HEK293 (cell line): ENCODE results near the gene DBX1.

Experiments
- CTCF ChIA-PET: fragments of 350-600 bp; formaldehyde crosslinking; extraction: SDS; loops from one replicate; lab custom pipeline; 2021; ENCODE audit warnings: antibody characterized with exemption; lab: Yijun Ruan, JAX
- POLR2A ChIA-PET: fragments of 300-600 bp; formaldehyde crosslinking; extraction: SDS; loops from one replicate; lab custom pipeline; 2020; ENCODE audit warnings: antibody characterized with exemption, inconsistent platforms; lab: Yijun Ruan, JAX
- H3K27ac ChIP-seq: fragments of 200-500 bp; sonication (Bioruptor generic); 2 replicates; pipeline ENCODE4 v1.5.1; 2014; ENCODE audit warnings: low read depth, low read length, control low read depth, inconsistent platforms; ENCODE audit errors: extremely low read depth
- H3K36me3 ChIP-seq, 2 experiments: fragments of 200-500 bp in 1 of 2; sonication (Bioruptor generic) in 1 of 2; 1 replicate in 1 of 2; 2 replicates in 1 of 2; pipeline ENCODE4 v1.5.1; 2014 to 2017; ENCODE audit warnings: inconsistent platforms in 2 of 2, low read length in 2 of 2; ENCODE audit not compliant: control insufficient read depth in 2 of 2, insufficient read depth in 1 of 2
- H3K4me1 ChIP-seq: fragments of 200-500 bp; sonication (Bioruptor generic); 2 replicates; pipeline ENCODE4 v1.5.1; 2014; ENCODE audit warnings: mild to moderate bottlenecking, low read length, inconsistent platforms; ENCODE audit not compliant: control insufficient read depth, insufficient read depth
- H3K4me3 ChIP-seq: 2 replicates; pipeline ENCODE4 v1.5.1; 2011; ENCODE audit warnings: low read depth, mild to moderate bottlenecking, control low read depth, low read length, moderate library complexity
- H3K9me3 ChIP-seq: fragments of 200-500 bp; sonication (Bioruptor generic); 2 replicates; pipeline ENCODE4 v1.5.1; 2014; ENCODE audit warnings: low read depth, low read length, inconsistent platforms; ENCODE audit not compliant: control insufficient read depth, insufficient read depth
- AEBP2 ChIP-seq: fragments of 450-650 bp; formaldehyde crosslinking; IDR thresholded peaks from 2 replicates; pipeline ENCODE4 v1.5.1; 2016; ENCODE audit warnings: missing biosample characterization, missing genetic modification characterization, borderline replicate concordance
- ATF2 ChIP-seq: fragments of 450-650 bp; formaldehyde crosslinking; IDR thresholded peaks from 2 replicates; pipeline ENCODE4 v1.5.1; 2016; ENCODE audit warnings: missing biosample characterization, missing genetic modification characterization, low read depth
- BCL11B ChIP-seq: fragments of 450-650 bp; formaldehyde crosslinking; IDR thresholded peaks from 2 replicates; pipeline ENCODE4 v1.5.1; 2016; ENCODE audit warnings: low read depth, missing biosample characterization, missing genetic modification characterization
- KLF16 ChIP-seq: fragments of 450-650 bp; formaldehyde crosslinking; IDR thresholded peaks from 2 replicates; pipeline ENCODE4 v1.5.1; 2017; ENCODE audit warnings: missing biosample characterization, missing genetic modification characterization
- MYNN ChIP-seq: fragments of 450-650 bp; formaldehyde crosslinking; IDR thresholded peaks from 2 replicates; pipeline ENCODE4 v1.5.1; 2016; ENCODE audit warnings: missing biosample characterization, missing genetic modification characterization, borderline replicate concordance
- PRDM1 ChIP-seq: fragments of 450-650 bp; formaldehyde crosslinking; IDR thresholded peaks from 2 replicates; pipeline ENCODE4; 2016; ENCODE audit warnings: missing biosample characterization, missing genetic modification characterization
- ZFP37 ChIP-seq: fragments of 450-650 bp; formaldehyde crosslinking; IDR thresholded peaks from 2 replicates; pipeline ENCODE4 v1.5.1; 2016; ENCODE audit warnings: missing biosample characterization, missing genetic modification characterization
- ZFP69B ChIP-seq: fragments of 450-650 bp; formaldehyde crosslinking; IDR thresholded peaks from 2 replicates; pipeline ENCODE4 v1.5.1; 2016; ENCODE audit warnings: missing biosample characterization, missing genetic modification characterization
- ZNF10 ChIP-seq: fragments of 450-650 bp; formaldehyde crosslinking; IDR thresholded peaks from 2 replicates; pipeline ENCODE4 v1.5.1; 2017; ENCODE audit warnings: missing biosample characterization, missing genetic modification characterization
- ZNF146 ChIP-seq: fragments of 450-650 bp; formaldehyde crosslinking; IDR thresholded peaks from 2 replicates; pipeline ENCODE4 v1.5.1; 2016; ENCODE audit warnings: missing biosample characterization, missing genetic modification characterization
- ZNF394 ChIP-seq: fragments of 450-650 bp; formaldehyde crosslinking; IDR thresholded peaks from 2 replicates; pipeline ENCODE4 v1.5.1; 2016; ENCODE audit warnings: missing biosample characterization, missing genetic modification characterization, mild to moderate bottlenecking, moderate library complexity, borderline replicate concordance
- ZNF48 ChIP-seq: fragments of 450-650 bp; formaldehyde crosslinking; IDR thresholded peaks from 2 replicates; pipeline ENCODE4 v1.5.1; 2016; ENCODE audit warnings: missing biosample characterization, missing genetic modification characterization
- ZNF518A ChIP-seq: fragments of 450-650 bp; formaldehyde crosslinking; conservative IDR thresholded peaks from 2 replicates; pipeline ENCODE4 v1.5.1; 2016; ENCODE audit warnings: low read depth, missing biosample characterization, missing genetic modification characterization
- ZNF560 ChIP-seq: fragments of 450-650 bp; formaldehyde crosslinking; IDR thresholded peaks from 2 replicates; pipeline ENCODE4 v1.5.1; 2017; ENCODE audit warnings: missing biosample characterization, missing genetic modification characterization, borderline replicate concordance
- ZNF658 ChIP-seq: fragments of 450-650 bp; formaldehyde crosslinking; IDR thresholded peaks from 2 replicates; pipeline ENCODE4; 2016; ENCODE audit warnings: missing biosample characterization, missing genetic modification characterization
- ZNF707 ChIP-seq: fragments of 450-650 bp; formaldehyde crosslinking; IDR thresholded peaks from 2 replicates; pipeline ENCODE4 v1.5.1; 2016; ENCODE audit warnings: missing biosample characterization, missing genetic modification characterization
- ZSCAN30 ChIP-seq: fragments of 450-650 bp; IDR thresholded peaks from 2 replicates; pipeline ENCODE4 v1.5.1; 2018; ENCODE audit warnings: missing biosample characterization, mild to moderate bottlenecking, missing genetic modification characterization, moderate library complexity
- ZSCAN4 ChIP-seq: fragments of 450-650 bp; formaldehyde crosslinking; IDR thresholded peaks from 2 replicates; pipeline ENCODE4 v1.5.1; 2017; ENCODE audit warnings: missing biosample characterization, missing genetic modification characterization
- TF ChIP-seq, protein P1 (sequence below): fragments of 450-650 bp; formaldehyde crosslinking; IDR thresholded peaks from 2 replicates; pipeline ENCODE4 v1.5.1; 2017; ENCODE audit warnings: missing biosample characterization, missing genetic modification characterization

DBX1 gene

DNA sequence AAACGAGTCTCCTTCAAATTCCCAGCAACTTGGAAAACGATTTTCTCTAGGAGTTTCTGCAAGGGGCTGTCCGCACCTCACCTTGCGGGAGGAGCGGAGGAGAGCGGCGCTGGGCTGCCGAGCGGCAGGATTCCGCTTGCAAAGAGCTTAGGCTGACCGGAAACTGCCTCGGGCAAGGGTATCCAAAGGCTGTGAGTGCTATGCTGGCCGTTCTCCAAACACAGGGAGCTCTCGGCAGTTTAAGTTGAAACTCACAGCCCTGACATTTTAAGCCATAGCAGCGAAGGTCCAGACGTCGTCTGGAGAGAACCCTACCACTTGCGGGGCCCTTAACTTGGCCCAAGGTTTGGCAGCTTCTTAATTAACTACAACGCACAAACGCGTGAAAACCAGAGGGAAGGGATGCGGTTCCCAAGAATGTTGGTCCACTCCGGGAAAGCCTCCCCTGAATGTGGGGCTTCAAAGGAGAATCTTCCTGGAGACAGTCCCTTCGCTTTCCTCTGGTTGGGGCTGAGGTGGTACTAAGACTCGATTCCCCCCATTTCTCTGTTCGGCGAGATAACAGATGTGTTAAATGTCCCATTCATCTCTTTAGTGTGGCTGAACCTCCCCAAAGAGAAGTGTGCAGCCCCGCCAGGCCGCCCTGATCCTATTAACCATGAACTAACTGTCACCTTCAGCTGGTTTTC is 1.1 kb upstream of the DBX1 start:
- Histone ChIP-seq H3K27ac (no peak overlapping the region), H3K4me3 (no peak overlapping the region; the same call in 1 of the 2 replicates), H3K4me1 (no peaks in the 10 kb centered on the region; the same call in 1 of the 2 replicates), H3K9me3 (no peaks in the 10 kb centered on the region), H3K36me3 (no peaks in the 10 kb centered on the region)
- TF ChIP-seq, protein P1, sequence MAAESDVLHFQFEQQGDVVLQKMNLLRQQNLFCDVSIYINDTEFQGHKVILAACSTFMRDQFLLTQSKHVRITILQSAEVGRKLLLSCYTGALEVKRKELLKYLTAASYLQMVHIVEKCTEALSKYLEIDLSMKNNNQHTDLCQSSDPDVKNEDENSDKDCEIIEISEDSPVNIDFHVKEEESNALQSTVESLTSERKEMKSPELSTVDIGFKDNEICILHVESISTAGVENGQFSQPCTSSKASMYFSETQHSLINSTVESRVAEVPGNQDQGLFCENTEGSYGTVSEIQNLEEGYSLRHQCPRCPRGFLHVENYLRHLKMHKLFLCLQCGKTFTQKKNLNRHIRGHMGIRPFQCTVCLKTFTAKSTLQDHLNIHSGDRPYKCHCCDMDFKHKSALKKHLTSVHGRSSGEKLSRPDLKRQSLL (tag by site-specific recombination): no peak
- TF ChIP-seq AEBP2 (no peak), ZNF146 (tag by site-specific recombination) (no peak), ZNF560 (no peak), MYNN (tag by site-specific recombination) (no peak), ZNF394 (tag by site-specific recombination) (no peak), ZFP37 (tag by site-specific recombination) (no peak), ZNF518A (tag by site-specific recombination) (no peak), ZNF707 (no peak), ZNF48 (tag by site-specific recombination) (no peak), PRDM1 (tag by site-specific recombination) (no peak), BCL11B (no peak), ZFP69B (tag by site-specific recombination) (no peak), ZNF658 (tag by site-specific recombination) (no peak), ZSCAN30 (tag by site-specific recombination) (no peak)
- ChIA-PET POLR2A (interaction anchor here (0.5 kb wide), 1 partner anchor 10 kb away, joined by 3 read pairs; no protein-coding TSS in a partner anchor), CTCF (interaction anchor here (0.6 kb wide), 1 partner anchor 473 kb away, joined by 3 read pairs; no protein-coding TSS in a partner anchor)

DNA sequence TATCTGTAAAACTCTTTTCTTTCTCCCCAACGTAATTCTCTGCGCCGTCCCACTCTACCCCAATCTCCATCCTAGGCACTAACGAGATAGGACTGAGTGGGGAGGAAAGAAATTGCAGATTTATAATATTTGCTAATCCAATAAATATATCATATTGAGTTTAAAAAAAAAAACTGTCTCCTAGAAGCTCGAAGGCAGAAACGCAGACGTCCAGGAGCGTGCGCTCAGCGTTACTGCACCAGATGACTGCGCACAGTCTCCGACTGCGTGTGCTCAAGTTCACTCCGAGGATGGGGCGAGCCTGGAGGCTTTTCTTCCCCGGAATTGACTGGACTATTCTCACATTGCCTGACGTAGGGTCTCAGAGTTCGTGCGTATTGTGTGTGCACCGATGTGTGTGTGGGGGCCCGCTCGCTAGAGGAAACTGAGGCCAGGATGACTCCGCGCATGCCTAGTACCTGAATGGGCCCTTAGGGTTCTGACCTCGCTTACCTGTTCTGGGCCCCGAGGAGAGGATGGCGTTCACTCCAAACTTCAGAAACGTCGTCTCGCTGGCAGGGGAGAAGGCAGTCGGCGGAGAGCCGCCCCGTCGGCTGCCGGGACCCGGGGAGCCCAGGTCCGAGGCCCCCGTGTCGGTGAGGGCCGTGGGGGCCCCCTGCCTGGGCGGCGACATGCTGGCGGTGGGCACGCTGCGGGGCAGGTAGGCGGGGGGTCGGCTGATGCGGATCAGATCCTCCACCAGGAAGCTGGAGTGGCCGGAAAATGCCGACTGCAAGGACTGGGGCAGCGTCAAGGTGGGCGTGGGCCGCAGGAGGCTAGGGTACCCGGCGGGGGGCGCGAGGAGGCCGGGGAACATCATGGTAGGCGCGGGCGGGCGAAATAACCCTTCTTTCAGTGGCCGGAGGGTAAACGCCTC is 551 bp downstream of the DBX1 start:
- Histone ChIP-seq H3K36me3 (no peaks in the 10 kb centered on the region), H3K9me3 (no peaks in the 10 kb centered on the region), H3K4me1 (no peaks in the 10 kb centered on the region; the same call in 1 of the 2 replicates), H3K4me3 (no peak overlapping the region), H3K27ac (no peak overlapping the region)
- POLR2A ChIA-PET: no interaction called here
- CTCF ChIA-PET: interaction anchor here (0.9 to 1.0 kb wide), 2 partner anchors 156 to 194 kb away, joined by 3 read pairs; no protein-coding TSS in a partner anchor
- TF ChIP-seq KLF16 (tag by site-specific recombination) (no peak), ZSCAN4 (no peak), ZNF10 (no peak), ATF2 (tag by site-specific recombination) (no peak)
